HEK293 (cell line): ENCODE results near the gene MITD1.
A peak's percentile ranks its signal among the peaks of the same experiment; 100 is the strongest.
"Not testable (repeated sequence)": the region's sequence is repeated elsewhere in the genome, so short reads cannot be mapped to it uniquely, and the experiment has no call there.

Source experiments
- CTCF ChIA-PET: fragments of 350-600 bp; formaldehyde crosslinking; extraction: SDS; loops from one replicate; lab custom pipeline; 2021; ENCODE audit warnings: antibody characterized with exemption; lab: Yijun Ruan, JAX
- POLR2A ChIA-PET: fragments of 300-600 bp; formaldehyde crosslinking; extraction: SDS; loops from one replicate; lab custom pipeline; 2020; ENCODE audit warnings: antibody characterized with exemption, inconsistent platforms; lab: Yijun Ruan, JAX
- H3K27ac ChIP-seq: fragments of 200-500 bp; sonication (Bioruptor generic); 2 replicates; pipeline ENCODE4 v1.5.1; 2014; ENCODE audit warnings: low read depth, low read length, control low read depth, inconsistent platforms; ENCODE audit errors: extremely low read depth
- H3K36me3 ChIP-seq, 2 experiments: fragments of 200-500 bp in 1 of 2; sonication (Bioruptor generic) in 1 of 2; 1 replicate in 1 of 2; 2 replicates in 1 of 2; pipeline ENCODE4 v1.5.1; 2014 to 2017; ENCODE audit warnings: inconsistent platforms in 2 of 2, low read length in 2 of 2; ENCODE audit not compliant: control insufficient read depth in 2 of 2, insufficient read depth in 1 of 2
- H3K4me1 ChIP-seq: fragments of 200-500 bp; sonication (Bioruptor generic); 2 replicates; pipeline ENCODE4 v1.5.1; 2014; ENCODE audit warnings: mild to moderate bottlenecking, low read length, inconsistent platforms; ENCODE audit not compliant: control insufficient read depth, insufficient read depth
- H3K4me3 ChIP-seq: 2 replicates; pipeline ENCODE4 v1.5.1; 2011; ENCODE audit warnings: low read depth, mild to moderate bottlenecking, control low read depth, low read length, moderate library complexity
- H3K9me3 ChIP-seq: fragments of 200-500 bp; sonication (Bioruptor generic); 2 replicates; pipeline ENCODE4 v1.5.1; 2014; ENCODE audit warnings: low read depth, low read length, inconsistent platforms; ENCODE audit not compliant: control insufficient read depth, insufficient read depth
- GLIS1 ChIP-seq: fragments of 450-650 bp; formaldehyde crosslinking; IDR thresholded peaks from 2 replicates; pipeline ENCODE4 v1.5.1; 2016; ENCODE audit warnings: missing biosample characterization, missing genetic modification characterization
- KLF7 ChIP-seq: fragments of 450-650 bp; formaldehyde crosslinking; IDR thresholded peaks from 2 replicates; pipeline ENCODE4 v1.5.1; 2016; ENCODE audit warnings: missing biosample characterization, missing genetic modification characterization, borderline replicate concordance
- KLF9 ChIP-seq: fragments of 450-650 bp; formaldehyde crosslinking; IDR thresholded peaks from 2 replicates; pipeline ENCODE4 v1.5.1; 2016; ENCODE audit warnings: missing biosample characterization, missing genetic modification characterization, low read depth
- SCRT2 ChIP-seq: fragments of 450-650 bp; formaldehyde crosslinking; IDR thresholded peaks from 2 replicates; pipeline ENCODE4 v1.5.1; 2016; ENCODE audit warnings: missing biosample characterization, missing genetic modification characterization
- SP2 ChIP-seq: fragments of 450-650 bp; formaldehyde crosslinking; IDR thresholded peaks from 2 replicates; pipeline ENCODE4 v1.5.1; 2016; ENCODE audit warnings: missing biosample characterization, missing genetic modification characterization
- SP3 ChIP-seq: fragments of 450-650 bp; formaldehyde crosslinking; IDR thresholded peaks from 2 replicates; pipeline ENCODE4 v1.5.1; 2016; ENCODE audit warnings: missing biosample characterization, missing genetic modification characterization
- TCF7L2 ChIP-seq: IDR thresholded peaks from 2 replicates; pipeline ENCODE4 v1.6.1; 2011; ENCODE audit warnings: low read depth, mild to moderate bottlenecking, inconsistent platforms, low read length, moderate library complexity, borderline replicate concordance
- ZNF157 ChIP-seq: fragments of 450-650 bp; formaldehyde crosslinking; IDR thresholded peaks from 2 replicates; pipeline ENCODE4 v1.5.1; 2016; ENCODE audit warnings: missing biosample characterization, missing genetic modification characterization
- ZNF239 ChIP-seq: fragments of 450-650 bp; formaldehyde crosslinking; IDR thresholded peaks from 2 replicates; pipeline ENCODE4 v1.5.1; 2016; ENCODE audit warnings: missing biosample characterization, missing genetic modification characterization
- ZNF335 ChIP-seq: fragments of 450-650 bp; formaldehyde crosslinking; conservative IDR thresholded peaks from 2 replicates; pipeline ENCODE4 v1.5.1; 2016; ENCODE audit warnings: missing biosample characterization, missing genetic modification characterization
- ZNF341 ChIP-seq: fragments of 450-650 bp; formaldehyde crosslinking; IDR thresholded peaks from 2 replicates; pipeline ENCODE4; 2016; ENCODE audit warnings: low read depth, missing biosample characterization, missing genetic modification characterization
- ZNF350 ChIP-seq: fragments of 450-650 bp; formaldehyde crosslinking; IDR thresholded peaks from 2 replicates; pipeline ENCODE4 v1.5.0; 2017; ENCODE audit warnings: missing biosample characterization, mild to moderate bottlenecking, missing genetic modification characterization
- ZNF354C ChIP-seq: fragments of 450-650 bp; formaldehyde crosslinking; IDR thresholded peaks from 2 replicates; pipeline ENCODE4 v1.5.1; 2016; ENCODE audit warnings: missing biosample characterization, missing genetic modification characterization, low read depth, borderline replicate concordance
- ZNF362 ChIP-seq: fragments of 450-650 bp; formaldehyde crosslinking; IDR thresholded peaks from 2 replicates; pipeline ENCODE4 v1.5.1; 2016; ENCODE audit warnings: missing biosample characterization, missing genetic modification characterization
- ZNF549 ChIP-seq: fragments of 450-650 bp; IDR thresholded peaks from 2 replicates; pipeline ENCODE4 v1.5.1; 2018; ENCODE audit warnings: missing biosample characterization, missing genetic modification characterization, mild to moderate bottlenecking, inconsistent platforms, moderate library complexity
- ZNF600 ChIP-seq: fragments of 450-650 bp; formaldehyde crosslinking; IDR thresholded peaks from 2 replicates; pipeline ENCODE4 v1.5.1; 2016; ENCODE audit warnings: missing biosample characterization, missing genetic modification characterization
- ZNF621 ChIP-seq: fragments of 450-650 bp; formaldehyde crosslinking; IDR thresholded peaks from 2 replicates; pipeline ENCODE4 v1.5.1; 2017; ENCODE audit warnings: missing biosample characterization, missing genetic modification characterization
- ZNF701 ChIP-seq: fragments of 450-650 bp; formaldehyde crosslinking; IDR thresholded peaks from 2 replicates; pipeline ENCODE4 v1.5.1; 2016; ENCODE audit warnings: missing biosample characterization, missing genetic modification characterization
- ZNF830 ChIP-seq: fragments of 450-650 bp; IDR thresholded peaks from 2 replicates; pipeline ENCODE4 v1.5.0; 2018; ENCODE audit warnings: missing biosample characterization, missing genetic modification characterization, low read depth, mild to moderate bottlenecking, moderate library complexity
- ZNF843 ChIP-seq: fragments of 450-650 bp; formaldehyde crosslinking; IDR thresholded peaks from 2 replicates; pipeline ENCODE4 v1.5.1; 2016; ENCODE audit warnings: missing biosample characterization, missing genetic modification characterization
- TF ChIP-seq, protein P1 (sequence below): fragments of 450-650 bp; formaldehyde crosslinking; IDR thresholded peaks from 2 replicates; pipeline ENCODE4 v1.5.1; 2016; ENCODE audit warnings: missing biosample characterization, missing genetic modification characterization
- TF ChIP-seq, protein P2 (sequence below): sonication (generic); formaldehyde crosslinking; IDR thresholded peaks from 2 replicates; pipeline ENCODE4 v1.8.1; 2022; ENCODE audit warnings: mild to moderate bottlenecking, moderate library complexity, missing genetic modification reagents
- TF ChIP-seq, protein P3 (sequence below): fragments of 450-650 bp; formaldehyde crosslinking; IDR thresholded peaks from 2 replicates; pipeline ENCODE4 v1.5.1; 2017; ENCODE audit warnings: missing biosample characterization, missing genetic modification characterization
- TF ChIP-seq, protein P4 (sequence below): fragments of 450-650 bp; IDR thresholded peaks from 2 replicates; pipeline ENCODE4 v1.5.1; 2018; ENCODE audit warnings: missing biosample characterization, missing genetic modification characterization

MITD1 gene

DNA sequence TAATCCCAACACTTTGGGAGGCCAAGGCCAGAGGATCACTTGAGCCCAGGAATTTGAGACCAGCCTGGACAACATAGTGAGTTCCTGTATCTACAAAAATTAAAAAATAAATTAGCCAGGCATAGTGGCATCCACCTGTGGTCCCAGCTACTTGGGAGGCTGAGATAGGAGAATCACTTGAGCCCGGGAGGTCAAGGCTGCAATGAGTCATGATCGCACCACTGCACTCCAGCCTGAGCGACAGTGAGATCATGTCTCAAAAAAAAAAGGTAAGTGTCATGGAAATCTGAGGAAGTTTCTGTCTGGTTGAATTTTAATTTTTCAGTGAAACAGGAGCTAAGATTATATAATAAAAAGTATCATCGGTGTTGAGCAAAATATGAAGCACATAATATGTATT, 41.9 kb downstream of the MITD1 start:
- no peaks in the 10 kb centered on the region; a peak in 1 of 3 replicates for H3K36me3 ChIP-seq
- POLR2A ChIA-PET = interaction anchor here (0.6 kb wide), 2 partner anchors 19 to 139 kb away, joined by 3 read pairs; no protein-coding TSS in a partner anchor
- TF ChIP-seq SP3 (tag by site-specific recombination) (no peak), ZNF701 (tag by site-specific recombination) (no peak), ZNF362 (tag by site-specific recombination) (0 out of 2 replicates have a peak, but pooled peaks have one; percentile 22), ZNF549 (tag by site-specific recombination) (no peak), ZNF157 (no peak), SCRT2 (peak; percentile 45; the same call in 1 of the 2 replicates), KLF7 (no peak), SP2 (tag by site-specific recombination) (no peak), ZNF239 (tag by site-specific recombination) (no peak), TCF7L2 (no peak), KLF9 (no peak), ZNF341 (tag by site-specific recombination) (no peak), ZNF621 (tag by site-specific recombination) (no peak), ZNF843 (tag by site-specific recombination) (no peak), GLIS1 (peak; percentile 23; the same call in 1 of the 2 replicates)
- TF ChIP-seq, protein P1, sequence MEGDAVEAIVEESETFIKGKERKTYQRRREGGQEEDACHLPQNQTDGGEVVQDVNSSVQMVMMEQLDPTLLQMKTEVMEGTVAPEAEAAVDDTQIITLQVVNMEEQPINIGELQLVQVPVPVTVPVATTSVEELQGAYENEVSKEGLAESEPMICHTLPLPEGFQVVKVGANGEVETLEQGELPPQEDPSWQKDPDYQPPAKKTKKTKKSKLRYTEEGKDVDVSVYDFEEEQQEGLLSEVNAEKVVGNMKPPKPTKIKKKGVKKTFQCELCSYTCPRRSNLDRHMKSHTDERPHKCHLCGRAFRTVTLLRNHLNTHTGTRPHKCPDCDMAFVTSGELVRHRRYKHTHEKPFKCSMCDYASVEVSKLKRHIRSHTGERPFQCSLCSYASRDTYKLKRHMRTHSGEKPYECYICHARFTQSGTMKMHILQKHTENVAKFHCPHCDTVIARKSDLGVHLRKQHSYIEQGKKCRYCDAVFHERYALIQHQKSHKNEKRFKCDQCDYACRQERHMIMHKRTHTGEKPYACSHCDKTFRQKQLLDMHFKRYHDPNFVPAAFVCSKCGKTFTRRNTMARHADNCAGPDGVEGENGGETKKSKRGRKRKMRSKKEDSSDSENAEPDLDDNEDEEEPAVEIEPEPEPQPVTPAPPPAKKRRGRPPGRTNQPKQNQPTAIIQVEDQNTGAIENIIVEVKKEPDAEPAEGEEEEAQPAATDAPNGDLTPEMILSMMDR (tag by site-specific recombination) = no peak
- TF ChIP-seq, protein P2, sequence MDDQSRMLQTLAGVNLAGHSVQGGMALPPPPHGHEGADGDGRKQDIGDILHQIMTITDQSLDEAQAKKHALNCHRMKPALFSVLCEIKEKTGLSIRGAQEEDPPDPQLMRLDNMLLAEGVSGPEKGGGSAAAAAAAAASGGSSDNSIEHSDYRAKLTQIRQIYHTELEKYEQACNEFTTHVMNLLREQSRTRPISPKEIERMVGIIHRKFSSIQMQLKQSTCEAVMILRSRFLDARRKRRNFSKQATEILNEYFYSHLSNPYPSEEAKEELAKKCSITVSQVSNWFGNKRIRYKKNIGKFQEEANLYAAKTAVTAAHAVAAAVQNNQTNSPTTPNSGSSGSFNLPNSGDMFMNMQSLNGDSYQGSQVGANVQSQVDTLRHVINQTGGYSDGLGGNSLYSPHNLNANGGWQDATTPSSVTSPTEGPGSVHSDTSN (CRISPR knock-in tag) = no peak
- no peak overlapping the region for H3K4me3 ChIP-seq
- CTCF ChIA-PET = no interaction called here
- H3K9me3 ChIP-seq = no peaks in the 10 kb centered on the region; the same call in 1 of the 2 replicates
- H3K27ac ChIP-seq = no peak overlapping the region
- H3K4me1 ChIP-seq = peaks cover 2% of the 10 kb centered on the region; the same call in 1 of the 2 replicates

- H3K27ac ChIP-seq, POLR2A ChIA-PET, CTCF ChIA-PET, H3K4me3 ChIP-seq, H3K4me1 ChIP-seq, H3K9me3 ChIP-seq, H3K36me3 ChIP-seq: not testable (repeated sequence)
These were observed 45.8 kb downstream of the MITD1 start for GRCh38 chr2:99135044-99135556.

DNA sequence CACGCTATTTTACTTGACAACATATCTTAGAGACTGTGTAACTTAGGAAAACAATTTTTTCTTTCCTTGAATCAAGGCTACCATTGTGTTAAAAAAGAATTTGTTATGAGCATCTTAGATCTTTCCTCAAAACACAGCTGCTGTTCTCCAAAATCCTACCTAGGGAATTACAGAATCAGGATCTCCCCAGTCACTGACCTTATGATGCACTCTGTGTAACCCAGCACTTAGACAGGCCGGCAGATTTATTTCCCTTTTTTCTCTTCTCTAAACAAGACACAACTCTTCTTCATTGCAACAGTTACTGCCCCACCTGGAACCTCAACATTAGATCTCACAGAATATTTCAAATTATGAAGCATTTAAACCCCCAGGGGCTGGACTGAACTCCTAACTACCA, 52.9 kb downstream of the MITD1 start:
- no peak overlapping the region for H3K4me3 ChIP-seq
- CTCF ChIA-PET = no interaction called here
- H3K36me3 ChIP-seq = peaks cover 8 to 15% of the 10 kb centered on the region in 2 experiments; a peak in 2 of 3 replicates
- no peaks in the 10 kb centered on the region for H3K4me1 ChIP-seq
- no peak overlapping the region for H3K27ac ChIP-seq
- POLR2A ChIA-PET = no interaction called here
- no peak for TF ChIP-seq ZNF600 (tag by site-specific recombination)
- TF ChIP-seq, protein P2 (CRISPR knock-in tag) = no peak
- TF ChIP-seq ZNF335 (tag by site-specific recombination) = no peak
- no peak for TF ChIP-seq ZNF341 (tag by site-specific recombination)
- no peak for TF ChIP-seq ZNF354C
- TF ChIP-seq, protein P3, sequence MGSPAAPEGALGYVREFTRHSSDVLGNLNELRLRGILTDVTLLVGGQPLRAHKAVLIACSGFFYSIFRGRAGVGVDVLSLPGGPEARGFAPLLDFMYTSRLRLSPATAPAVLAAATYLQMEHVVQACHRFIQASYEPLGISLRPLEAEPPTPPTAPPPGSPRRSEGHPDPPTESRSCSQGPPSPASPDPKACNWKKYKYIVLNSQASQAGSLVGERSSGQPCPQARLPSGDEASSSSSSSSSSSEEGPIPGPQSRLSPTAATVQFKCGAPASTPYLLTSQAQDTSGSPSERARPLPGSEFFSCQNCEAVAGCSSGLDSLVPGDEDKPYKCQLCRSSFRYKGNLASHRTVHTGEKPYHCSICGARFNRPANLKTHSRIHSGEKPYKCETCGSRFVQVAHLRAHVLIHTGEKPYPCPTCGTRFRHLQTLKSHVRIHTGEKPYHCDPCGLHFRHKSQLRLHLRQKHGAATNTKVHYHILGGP = no peak
- TF ChIP-seq, protein P4, sequence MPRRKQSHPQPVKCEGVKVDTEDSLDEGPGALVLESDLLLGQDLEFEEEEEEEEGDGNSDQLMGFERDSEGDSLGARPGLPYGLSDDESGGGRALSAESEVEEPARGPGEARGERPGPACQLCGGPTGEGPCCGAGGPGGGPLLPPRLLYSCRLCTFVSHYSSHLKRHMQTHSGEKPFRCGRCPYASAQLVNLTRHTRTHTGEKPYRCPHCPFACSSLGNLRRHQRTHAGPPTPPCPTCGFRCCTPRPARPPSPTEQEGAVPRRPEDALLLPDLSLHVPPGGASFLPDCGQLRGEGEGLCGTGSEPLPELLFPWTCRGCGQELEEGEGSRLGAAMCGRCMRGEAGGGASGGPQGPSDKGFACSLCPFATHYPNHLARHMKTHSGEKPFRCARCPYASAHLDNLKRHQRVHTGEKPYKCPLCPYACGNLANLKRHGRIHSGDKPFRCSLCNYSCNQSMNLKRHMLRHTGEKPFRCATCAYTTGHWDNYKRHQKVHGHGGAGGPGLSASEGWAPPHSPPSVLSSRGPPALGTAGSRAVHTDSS = no peak
- TF ChIP-seq ZNF830 (tag by site-specific recombination) = no peak
- TF ChIP-seq ZNF350 (tag by site-specific recombination) = no peak
- H3K9me3 ChIP-seq = no peaks in the 10 kb centered on the region
